ENCODE results near the gene ACTG2.
"Not testable (repeated sequence)": the region's sequence is repeated elsewhere in the genome, so short reads cannot be mapped to it uniquely, and the experiment has no call there.

ACTG2 gene

GRCh38 chr2:73892631-73893329 lies at the start of gene ACTG2:
Gene ACTG2 (plus strand): TSS chr2:73893008. CDS start chr2:73901312, 8,304 bp downstream.
- no peak within 1 kb of the TSS for H3K4me3 ChIP-seq (ENCODE audit: low read depth, low read length)
- no peak for DNase-seq (ENCODE audit: low read depth)

DNA sequence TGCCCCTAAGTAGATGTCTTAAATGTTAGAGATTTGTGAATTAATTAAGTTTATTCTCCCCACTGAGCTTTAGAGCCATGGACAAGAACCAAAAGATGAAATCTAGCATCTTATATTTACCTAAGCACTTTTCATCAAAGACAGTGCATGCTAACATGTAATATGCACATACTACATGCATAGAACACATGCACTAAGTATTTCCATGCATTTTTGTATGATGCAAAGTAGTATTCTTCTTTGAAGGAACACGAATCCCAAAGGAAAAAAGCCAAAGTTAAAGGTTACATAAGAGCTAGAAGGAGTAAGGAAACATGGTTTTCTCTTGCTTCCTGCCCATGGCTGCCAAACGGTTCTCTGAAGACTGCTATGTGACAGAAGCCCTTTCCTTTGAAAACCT lies 48.7 kb upstream of the ACTG2 start:
- H3K4me3 ChIP-seq (ENCODE audit: low read depth, low read length): no peak overlapping the region

DNA sequence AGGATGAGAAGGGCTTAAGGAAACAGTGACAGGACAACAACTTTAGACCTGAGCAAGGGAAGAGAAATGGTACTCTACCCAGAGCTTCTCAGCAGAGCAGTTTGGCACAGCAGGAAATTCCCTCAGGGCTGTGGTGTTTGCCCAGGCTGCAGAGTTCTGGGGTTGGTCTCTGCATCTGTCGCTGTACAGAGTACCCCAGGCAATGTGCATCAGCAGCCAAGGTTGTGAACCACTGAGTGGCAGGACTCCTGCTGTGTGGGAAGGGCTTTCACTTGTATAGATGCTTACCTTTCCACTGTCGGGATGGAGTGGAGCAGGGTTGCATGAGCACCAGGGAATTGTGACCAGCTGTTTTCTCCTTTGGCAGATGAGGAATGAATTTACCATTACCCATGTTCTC lies 42.8 kb upstream of the ACTG2 start:
- DNase-seq (ENCODE audit: low read depth): no peak
- no peak overlapping the region for H3K4me3 ChIP-seq (ENCODE audit: low read depth, low read length)

More for the DNA sequence above, 48.7 kb upstream of the ACTG2 start:
- DNase-seq (ENCODE audit: low read depth): no peak

GRCh38 chr2:73851274-73851673 lies 41.5 kb upstream of the ACTG2 start:
- H3K4me3 ChIP-seq (ENCODE audit: low read depth, low read length): no peak overlapping the region
- no peak for DNase-seq (ENCODE audit: low read depth)

- no peak overlapping the region for H3K4me3 ChIP-seq (ENCODE audit: low read depth, low read length)
- DNase-seq (ENCODE audit: low read depth): peak; percentile 38
Observed at GRCh38 chr2:73852020-73852419, 40.8 kb upstream of the ACTG2 start.

DNA sequence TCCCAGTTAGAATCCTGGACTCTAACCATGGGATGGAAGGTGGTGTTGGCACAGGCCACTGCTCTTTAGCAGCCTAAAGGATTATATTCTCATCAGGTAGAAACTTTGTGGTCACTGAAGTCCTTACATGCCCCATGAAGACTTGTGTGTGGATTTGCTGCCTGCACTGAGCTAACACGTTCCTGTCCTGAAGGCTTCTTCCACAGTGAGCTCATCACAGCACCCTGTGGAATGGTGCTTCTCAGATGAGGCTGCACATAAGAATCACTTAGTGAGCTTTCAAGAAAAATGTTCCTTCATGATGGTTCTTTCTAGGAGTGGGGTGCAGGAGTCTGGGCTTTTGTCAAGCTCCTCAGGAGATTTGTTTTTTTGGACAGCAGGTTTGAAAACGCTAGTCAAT lies 37.3 kb upstream of the ACTG2 start:
- no peak overlapping the region for H3K4me3 ChIP-seq (ENCODE audit: low read depth, low read length)
- no peak for DNase-seq (ENCODE audit: low read depth)

- no peak overlapping the region for H3K4me3 ChIP-seq (ENCODE audit: low read depth, low read length)
- peak; percentile 96 for DNase-seq (ENCODE audit: low read depth)
Observed at GRCh38 chr2:73856214-73856613, 36.6 kb upstream of the ACTG2 start.

DNA sequence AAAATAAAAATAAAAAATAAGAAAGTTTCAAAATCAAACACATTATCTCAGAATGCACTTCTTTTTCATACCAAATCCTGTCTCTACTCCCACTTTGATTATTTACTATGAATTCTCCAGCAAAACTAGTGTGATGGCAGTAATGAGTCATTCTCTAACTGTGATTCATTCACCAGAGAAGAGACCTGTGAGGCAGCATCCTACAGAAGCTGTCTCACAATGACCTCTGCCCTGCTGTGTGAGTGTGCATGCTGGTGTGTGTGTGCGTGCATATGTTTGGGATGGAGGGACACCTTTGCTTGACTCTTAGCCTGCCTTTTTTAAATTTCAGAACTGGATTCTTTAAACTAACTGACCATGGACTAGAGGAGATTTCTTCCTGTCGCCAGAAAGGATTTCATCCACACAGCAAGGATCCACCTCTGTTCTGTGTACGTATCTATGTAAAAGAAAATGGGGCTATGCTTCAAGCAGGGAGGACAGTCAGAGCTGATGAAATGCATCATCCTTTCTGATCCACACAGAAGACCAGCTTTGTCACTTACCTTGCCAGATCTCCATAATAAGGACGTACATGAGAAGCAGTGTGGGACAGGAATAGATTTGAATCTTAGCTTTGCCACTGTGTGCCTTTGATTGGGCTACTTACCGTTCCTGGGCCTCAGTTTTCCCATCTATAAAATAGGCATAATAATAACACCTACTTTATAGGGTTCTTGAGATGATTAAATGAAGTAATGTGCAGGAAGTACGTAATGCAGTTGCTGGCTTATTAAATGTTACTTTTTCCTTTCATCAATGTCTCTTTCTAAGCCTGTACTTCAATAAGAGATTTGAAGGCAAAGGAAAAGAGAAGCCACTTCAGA lies 32.9 kb upstream of the ACTG2 start:
- no peak overlapping the region for H3K4me3 ChIP-seq (ENCODE audit: low read depth, low read length)
- DNase-seq (ENCODE audit: low read depth): peak; percentile 83

GRCh38 chr2:73862987-73863386 lies 29.8 kb upstream of the ACTG2 start:
- H3K4me3 ChIP-seq (ENCODE audit: low read depth, low read length): no peak overlapping the region
- DNase-seq (ENCODE audit: low read depth): no peak

DNA sequence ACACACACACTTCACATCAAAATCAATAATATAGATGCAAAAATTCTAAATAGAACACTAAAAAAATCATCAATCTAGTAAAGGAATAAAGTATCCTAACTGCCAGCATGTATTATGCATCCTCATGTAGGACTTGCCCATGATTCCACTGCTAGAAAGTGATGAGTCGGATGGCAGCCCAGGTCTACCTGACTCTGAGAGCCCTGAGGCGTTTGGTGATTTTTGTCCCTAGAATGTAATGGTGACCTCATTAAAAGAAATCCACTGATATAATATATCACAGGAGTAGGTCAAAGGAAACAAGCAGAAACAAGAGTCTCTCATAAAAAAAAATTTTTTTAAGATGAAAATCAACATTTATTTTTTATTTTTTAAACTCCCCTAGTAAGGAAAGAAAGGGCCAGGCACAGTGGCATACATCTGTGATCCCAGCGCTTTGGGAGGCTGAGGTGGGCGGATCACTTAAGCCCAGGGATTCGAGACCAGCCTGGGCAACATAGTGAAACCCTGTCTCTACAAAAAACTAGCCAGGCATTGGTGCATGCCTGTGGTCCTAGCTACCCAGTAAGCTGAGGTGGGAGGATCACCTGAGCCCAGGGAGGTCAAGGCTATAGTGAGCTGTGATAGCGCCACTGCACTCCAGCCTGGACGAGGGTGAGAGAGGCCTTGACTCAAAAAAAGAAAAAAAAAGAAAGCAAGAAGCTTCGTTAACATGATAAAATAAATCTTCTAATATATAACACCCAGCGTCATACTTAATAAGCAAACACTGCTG lies 24.4 kb upstream of the ACTG2 start:
- H3K4me3 ChIP-seq (ENCODE audit: low read depth, low read length): no peak overlapping the region
- DNase-seq (ENCODE audit: low read depth): no peak

- peak; percentile 96 for DNase-seq (ENCODE audit: low read depth)
Observed at GRCh38 chr2:73870084-73870483, 22.7 kb upstream of the ACTG2 start.

DNA sequence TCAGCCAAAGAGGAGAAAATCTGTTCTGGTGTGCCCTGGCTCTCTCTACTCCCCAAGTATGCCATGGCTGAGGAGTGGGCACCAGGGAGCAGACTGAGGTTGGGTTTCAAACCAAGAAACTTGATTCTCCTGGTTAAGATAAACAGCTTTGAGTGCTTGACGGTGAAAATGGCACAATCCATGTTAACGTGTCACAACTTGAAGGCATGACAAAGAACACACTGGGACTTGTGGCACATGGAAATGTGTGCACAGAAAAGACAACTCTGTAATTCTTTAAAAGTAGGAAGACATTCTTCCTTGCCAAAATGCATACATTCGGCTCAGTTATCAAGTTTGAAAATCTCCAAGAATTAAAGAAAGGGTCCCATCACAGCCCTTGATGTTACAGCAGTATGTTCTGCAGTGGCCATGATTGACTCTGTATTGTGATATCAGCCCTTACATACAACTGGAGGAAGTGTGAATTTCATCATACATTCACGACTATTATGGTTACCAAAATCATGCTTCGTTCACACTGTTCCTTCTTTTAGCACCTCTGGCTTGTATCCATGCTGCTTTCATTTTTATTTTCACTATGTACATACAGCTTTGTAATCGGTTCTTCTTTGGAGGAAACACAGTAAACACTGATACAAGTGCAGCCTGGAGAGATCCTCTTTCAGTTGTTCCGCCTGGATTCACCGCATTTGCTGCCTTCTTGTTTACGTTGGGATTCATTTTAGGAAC lies 15.6 kb upstream of the ACTG2 start:
- no peak overlapping the region for H3K4me3 ChIP-seq (ENCODE audit: low read depth, low read length)
- DNase-seq (ENCODE audit: low read depth): no peak

More at GRCh38 chr2:73870084-73870483, 22.7 kb upstream of the ACTG2 start:
- no peak overlapping the region for H3K4me3 ChIP-seq (ENCODE audit: low read depth, low read length)

GRCh38 chr2:73877984-73878383 lies 14.8 kb upstream of the ACTG2 start:
- not testable (repeated sequence) for H3K4me3 ChIP-seq (ENCODE audit: low read depth, low read length); DNase-seq (ENCODE audit: low read depth)

- H3K4me3 ChIP-seq (ENCODE audit: low read depth, low read length): no peak overlapping the region
- no peak for DNase-seq (ENCODE audit: low read depth)
Observed at GRCh38 chr2:73885406-73885805, 7.4 kb upstream of the ACTG2 start.

GRCh38 chr2:73886357-73886756 lies 6.5 kb upstream of the ACTG2 start:
- H3K4me3 ChIP-seq (ENCODE audit: low read depth, low read length): no peak overlapping the region
- no peak for DNase-seq (ENCODE audit: low read depth)

DNA sequence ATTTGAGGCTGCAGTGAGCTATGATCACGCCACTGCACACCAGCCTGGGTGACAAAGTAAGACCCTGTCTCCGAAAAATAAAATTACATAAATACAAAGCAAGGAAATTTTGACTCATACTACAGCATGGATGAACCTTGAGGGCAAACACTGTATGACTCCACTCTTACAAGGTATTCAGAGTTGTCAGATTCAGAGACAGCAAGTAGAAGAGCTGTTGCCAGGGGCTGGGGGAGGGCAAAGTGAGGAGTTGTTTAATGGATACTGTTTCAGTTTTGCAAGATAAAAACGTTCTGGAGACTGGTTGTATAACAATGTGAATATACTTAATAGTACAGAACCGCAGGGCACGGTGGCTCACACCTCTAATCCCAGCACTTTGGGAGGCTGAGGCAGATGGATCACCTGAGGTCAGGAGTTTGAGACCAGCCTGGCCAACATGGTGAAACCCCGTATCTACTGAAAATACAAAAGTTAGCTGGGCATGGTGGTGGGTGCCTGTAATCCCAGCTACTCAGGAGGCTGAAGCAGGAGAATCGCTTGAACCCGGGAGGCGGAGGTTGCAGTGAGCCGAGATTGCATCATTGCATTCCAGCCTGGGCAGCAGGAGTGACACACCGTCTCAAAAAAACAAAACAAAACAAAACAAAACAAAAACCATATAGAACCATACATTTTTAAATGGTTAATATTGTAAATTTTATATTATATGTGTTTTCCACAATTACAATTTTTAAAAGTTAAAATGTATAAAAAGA lies 5.0 kb upstream of the ACTG2 start:
- not testable (repeated sequence) for DNase-seq (ENCODE audit: low read depth); H3K4me3 ChIP-seq (ENCODE audit: low read depth, low read length)

DNA sequence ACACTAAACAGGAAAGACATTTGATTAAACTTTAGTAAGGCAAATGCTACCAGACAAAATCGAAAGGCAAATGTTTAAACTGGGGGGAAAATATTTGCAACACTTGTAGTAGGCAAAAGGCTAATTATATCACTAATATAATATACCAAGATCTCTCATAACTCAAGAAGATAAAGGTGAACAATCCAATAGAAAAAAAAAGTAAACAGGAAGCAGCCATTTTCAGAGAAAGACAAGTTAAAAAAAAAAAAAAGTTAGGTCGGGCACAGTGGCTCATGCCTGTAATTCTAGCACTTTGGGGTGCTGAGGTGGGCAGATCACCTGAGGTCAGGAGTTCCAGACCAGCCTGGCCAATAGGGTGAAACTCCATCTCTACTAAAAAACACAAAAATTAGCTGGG lies 4.4 kb upstream of the ACTG2 start:
- H3K4me3 ChIP-seq (ENCODE audit: low read depth, low read length): no peak overlapping the region
- no peak for DNase-seq (ENCODE audit: low read depth)

DNA sequence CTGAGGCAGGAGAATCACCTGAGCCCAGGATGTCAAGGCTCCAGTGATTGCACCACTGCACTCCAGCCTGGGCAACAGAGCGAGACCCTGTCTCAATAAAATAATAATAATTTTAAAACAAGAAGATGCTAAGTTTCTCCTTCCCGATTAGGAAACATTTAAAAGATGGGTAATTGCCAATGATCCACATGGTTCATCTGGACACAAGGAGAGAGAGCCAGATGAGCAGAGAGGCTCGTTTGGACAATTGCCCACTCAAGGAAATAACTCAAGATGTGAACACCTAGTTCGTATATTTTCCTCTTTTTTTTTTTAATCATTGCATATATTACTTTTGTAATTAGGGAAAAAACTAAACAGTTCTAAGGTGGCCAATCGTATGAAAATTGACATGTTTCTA lies 3.6 kb upstream of the ACTG2 start:
- no peak for DNase-seq (ENCODE audit: low read depth)
- no peak overlapping the region for H3K4me3 ChIP-seq (ENCODE audit: low read depth, low read length)

Measured in skeletal muscle cell (primary cell).